Hepatocyte (in vitro differentiated cells): ENCODE data around the gene BBOX1.

Experiments
- EZH2 ChIP-seq: fragments of 200-600 bp; sonication (generic); IDR thresholded peaks from 2 replicates; pipeline ENCODE4 v1.6.1; 2016; ENCODE audit warnings: antibody characterized with exemption, mild to moderate bottlenecking, borderline replicate concordance
- TF ChIP-seq, protein P1 (sequence below): fragments of 200-600 bp; sonication (generic); IDR thresholded peaks from 2 replicates; pipeline ENCODE4 v1.5.1; 2016; ENCODE audit warnings: antibody characterized with exemption, mild to moderate bottlenecking; ENCODE audit not compliant: poor library complexity

DNA sequence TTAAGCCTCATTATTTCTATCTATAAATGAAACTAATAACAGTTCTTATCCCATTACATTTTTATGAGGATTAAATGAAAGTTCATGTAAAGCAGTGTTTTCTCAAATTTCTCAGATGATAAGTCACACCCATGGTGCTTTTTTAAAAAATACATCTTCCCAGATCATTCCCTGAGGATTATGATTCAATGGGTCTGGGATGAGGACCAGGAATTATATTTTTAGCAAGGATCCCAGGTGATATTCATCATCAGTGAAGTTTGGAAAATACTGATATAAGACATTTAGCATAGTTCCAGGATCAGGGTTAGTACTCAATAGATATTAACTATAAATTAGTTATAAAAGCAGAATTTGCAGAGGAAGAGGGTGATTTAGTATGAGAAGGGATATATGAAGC is 89.1 kb downstream of the BBOX1 start:
- TF ChIP-seq, protein P1, sequence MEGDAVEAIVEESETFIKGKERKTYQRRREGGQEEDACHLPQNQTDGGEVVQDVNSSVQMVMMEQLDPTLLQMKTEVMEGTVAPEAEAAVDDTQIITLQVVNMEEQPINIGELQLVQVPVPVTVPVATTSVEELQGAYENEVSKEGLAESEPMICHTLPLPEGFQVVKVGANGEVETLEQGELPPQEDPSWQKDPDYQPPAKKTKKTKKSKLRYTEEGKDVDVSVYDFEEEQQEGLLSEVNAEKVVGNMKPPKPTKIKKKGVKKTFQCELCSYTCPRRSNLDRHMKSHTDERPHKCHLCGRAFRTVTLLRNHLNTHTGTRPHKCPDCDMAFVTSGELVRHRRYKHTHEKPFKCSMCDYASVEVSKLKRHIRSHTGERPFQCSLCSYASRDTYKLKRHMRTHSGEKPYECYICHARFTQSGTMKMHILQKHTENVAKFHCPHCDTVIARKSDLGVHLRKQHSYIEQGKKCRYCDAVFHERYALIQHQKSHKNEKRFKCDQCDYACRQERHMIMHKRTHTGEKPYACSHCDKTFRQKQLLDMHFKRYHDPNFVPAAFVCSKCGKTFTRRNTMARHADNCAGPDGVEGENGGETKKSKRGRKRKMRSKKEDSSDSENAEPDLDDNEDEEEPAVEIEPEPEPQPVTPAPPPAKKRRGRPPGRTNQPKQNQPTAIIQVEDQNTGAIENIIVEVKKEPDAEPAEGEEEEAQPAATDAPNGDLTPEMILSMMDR, result no peak
- TF ChIP-seq EZH2, result no peak
